ENCODE measurements around the gene LRP2.

Gene LRP2

GRCh38 chr2:169237286-169237685, 125.0 kb downstream of the LRP2 start:
- H3K4me3 ChIP-seq (ENCODE audit: extremely low read depth, insufficient read depth, low read length, poor library complexity, severe bottlenecking), result no peak overlapping the region
- WGBS, 2 experiments (ENCODE audit: insufficient coverage in 2 of 2), result no CpG with 5 or more reads among the region's 2 CpGs

GRCh38 chr2:169232551-169233154, 129.7 kb downstream of the LRP2 start:
- 93 to 95% methylated on average over 9 to 11 of the region's 11 CpGs for WGBS, 2 experiments (ENCODE audit: insufficient coverage in 2 of 2)
- Histone ChIP-seq H3K9me3 (ENCODE audit: control insufficient read depth, low read length) (no peaks in the 10 kb centered on the region), H3K36me3 (ENCODE audit: control insufficient read depth, insufficient read depth, low read length) (no peaks in the 10 kb centered on the region), H3K4me1 (ENCODE audit: control insufficient read depth, insufficient read depth, low read length, poor library complexity, severe bottlenecking) (no peaks in the 10 kb centered on the region), H3K27ac (ENCODE audit: low read depth, low read length, severe bottlenecking) (no peak overlapping the region), H3K4me3 (ENCODE audit: extremely low read depth, insufficient read depth, low read length, poor library complexity, severe bottlenecking) (no peak overlapping the region)

More at GRCh38 chr2:169237286-169237685, 125.0 kb downstream of the LRP2 start:
- Histone ChIP-seq H3K36me3 (ENCODE audit: control insufficient read depth, insufficient read depth, low read length) (no peaks in the 10 kb centered on the region), H3K9me3 (ENCODE audit: control insufficient read depth, low read length) (no peaks in the 10 kb centered on the region), H3K4me1 (ENCODE audit: control insufficient read depth, insufficient read depth, low read length, poor library complexity, severe bottlenecking) (no peaks in the 10 kb centered on the region), H3K27ac (ENCODE audit: low read depth, low read length, severe bottlenecking) (no peak overlapping the region)

DNA sequence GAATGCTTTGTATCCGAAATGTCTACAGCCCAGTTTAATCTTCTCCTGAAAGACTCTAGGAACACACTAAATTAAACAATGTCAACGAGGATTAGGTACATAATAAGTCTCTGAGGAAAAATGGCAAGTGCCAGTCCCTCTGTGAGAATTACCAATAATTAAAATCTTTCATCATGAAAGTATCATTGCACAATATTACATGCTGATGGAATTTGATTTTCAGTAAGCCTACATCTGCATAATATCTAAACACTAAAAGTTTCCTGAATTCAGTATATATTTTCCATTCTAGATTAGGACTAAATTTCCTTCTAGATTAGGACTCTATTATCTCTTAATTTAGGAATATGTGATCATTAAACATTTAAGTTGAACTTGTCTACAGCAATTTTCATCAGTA, 132.1 kb downstream of the LRP2 start:
- Histone ChIP-seq H3K27ac (ENCODE audit: low read depth, low read length, severe bottlenecking) (no peak overlapping the region), H3K36me3 (ENCODE audit: control insufficient read depth, insufficient read depth, low read length) (no peaks in the 10 kb centered on the region), H3K9me3 (ENCODE audit: control insufficient read depth, low read length) (no peaks in the 10 kb centered on the region), H3K4me3 (ENCODE audit: extremely low read depth, insufficient read depth, low read length, poor library complexity, severe bottlenecking) (no peak overlapping the region), H3K4me1 (ENCODE audit: control insufficient read depth, insufficient read depth, low read length, poor library complexity, severe bottlenecking) (no peaks in the 10 kb centered on the region)
- 83% methylated on average over 1 of the region's 2 CpGs; no CpG with 5 or more reads in 1 of the 2 experiments for whole genome bisulfite sequencing, 2 experiments (ENCODE audit: insufficient coverage in 2 of 2)

DNA sequence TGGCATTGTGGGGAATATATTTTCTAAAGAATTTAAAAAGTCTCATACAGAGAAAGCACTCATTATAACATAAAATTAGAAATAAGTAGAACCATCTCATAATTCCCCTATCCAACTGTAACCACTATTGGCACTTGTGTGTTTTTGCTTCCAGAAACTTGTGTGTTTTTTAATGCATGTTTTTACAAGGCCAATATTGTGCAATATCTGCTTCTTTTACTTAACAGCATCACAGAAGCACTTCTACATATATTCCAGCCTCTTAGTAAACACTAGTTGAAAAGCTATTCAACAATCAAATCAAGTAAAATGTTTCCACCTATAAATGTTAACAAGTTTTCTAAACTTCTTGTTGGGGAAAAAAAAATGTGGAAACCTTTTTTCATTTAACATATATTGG, 132.7 kb downstream of the LRP2 start:
- no peaks in the 10 kb centered on the region for H3K9me3 ChIP-seq (ENCODE audit: control insufficient read depth, low read length)
- H3K4me1 ChIP-seq (ENCODE audit: control insufficient read depth, insufficient read depth, low read length, poor library complexity, severe bottlenecking), result no peaks in the 10 kb centered on the region
- H3K36me3 ChIP-seq (ENCODE audit: control insufficient read depth, insufficient read depth, low read length), result no peaks in the 10 kb centered on the region
- H3K4me3 ChIP-seq (ENCODE audit: extremely low read depth, insufficient read depth, low read length, poor library complexity, severe bottlenecking), result no peak overlapping the region
- no peak overlapping the region for H3K27ac ChIP-seq (ENCODE audit: low read depth, low read length, severe bottlenecking)

DNA sequence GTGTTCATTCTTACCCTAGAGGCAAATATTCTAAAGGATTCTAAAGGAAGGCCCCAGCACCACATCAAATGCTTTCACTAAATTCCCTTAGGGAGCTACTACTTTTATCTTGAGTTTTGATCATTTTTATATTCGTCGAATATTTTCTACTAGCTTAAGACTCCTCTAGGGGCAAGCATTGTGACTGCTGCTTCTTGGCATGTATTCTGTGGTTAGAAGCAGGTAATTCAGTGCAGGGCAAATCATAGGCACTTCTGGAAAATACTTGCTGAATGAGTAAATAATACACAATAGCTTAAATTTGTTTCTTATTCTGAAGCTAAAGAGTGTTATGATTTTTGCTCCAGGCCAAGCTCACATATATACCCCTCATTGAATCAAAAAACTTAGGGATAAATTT, 136.4 kb downstream of the LRP2 start:
- 100% methylated on average over 2 of the region's 2 CpGs; no CpG with 5 or more reads in 1 of the 2 experiments for WGBS, 2 experiments (ENCODE audit: insufficient coverage in 2 of 2)
- Histone ChIP-seq H3K27ac (ENCODE audit: low read depth, low read length, severe bottlenecking) (no peak overlapping the region), H3K9me3 (ENCODE audit: control insufficient read depth, low read length) (no peaks in the 10 kb centered on the region), H3K36me3 (ENCODE audit: control insufficient read depth, insufficient read depth, low read length) (no peaks in the 10 kb centered on the region), H3K4me1 (ENCODE audit: control insufficient read depth, insufficient read depth, low read length, poor library complexity, severe bottlenecking) (no peaks in the 10 kb centered on the region), H3K4me3 (ENCODE audit: extremely low read depth, insufficient read depth, low read length, poor library complexity, severe bottlenecking) (no peak overlapping the region)

DNA sequence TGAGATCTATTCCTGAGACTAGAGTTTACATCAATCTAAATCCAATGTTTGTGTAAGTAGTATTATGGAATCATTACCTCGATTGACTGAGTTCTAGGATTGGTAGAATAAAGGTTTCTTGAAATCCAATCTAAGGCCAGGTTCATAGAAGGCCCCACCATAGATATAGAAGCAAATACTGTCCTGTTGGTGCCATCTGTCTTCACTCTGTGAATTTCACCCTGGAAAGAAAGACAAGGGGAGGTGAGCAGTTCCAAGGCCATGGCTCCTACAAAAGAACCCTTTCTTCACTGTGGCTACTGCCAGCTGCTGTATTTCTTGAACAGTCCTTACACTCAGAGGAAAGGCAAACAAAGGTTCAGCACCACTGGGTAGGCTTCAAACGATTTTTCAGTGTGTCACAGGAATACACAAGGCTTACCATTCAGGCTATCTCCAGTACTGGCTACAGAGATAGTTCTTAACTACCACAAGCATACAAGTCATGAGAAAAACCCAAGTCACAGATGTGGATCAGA, 137.0 kb downstream of the LRP2 start:
- Histone ChIP-seq H3K27ac (ENCODE audit: low read depth, low read length, severe bottlenecking) (no peak overlapping the region), H3K36me3 (ENCODE audit: control insufficient read depth, insufficient read depth, low read length) (no peaks in the 10 kb centered on the region), H3K4me3 (ENCODE audit: extremely low read depth, insufficient read depth, low read length, poor library complexity, severe bottlenecking) (no peak overlapping the region), H3K9me3 (ENCODE audit: control insufficient read depth, low read length) (no peaks in the 10 kb centered on the region), H3K4me1 (ENCODE audit: control insufficient read depth, insufficient read depth, low read length, poor library complexity, severe bottlenecking) (no peaks in the 10 kb centered on the region)
- 80% methylated on average over 1 of the region's 2 CpGs; no CpG with 5 or more reads in 1 of the 2 experiments for WGBS, 2 experiments (ENCODE audit: insufficient coverage in 2 of 2)

DNA sequence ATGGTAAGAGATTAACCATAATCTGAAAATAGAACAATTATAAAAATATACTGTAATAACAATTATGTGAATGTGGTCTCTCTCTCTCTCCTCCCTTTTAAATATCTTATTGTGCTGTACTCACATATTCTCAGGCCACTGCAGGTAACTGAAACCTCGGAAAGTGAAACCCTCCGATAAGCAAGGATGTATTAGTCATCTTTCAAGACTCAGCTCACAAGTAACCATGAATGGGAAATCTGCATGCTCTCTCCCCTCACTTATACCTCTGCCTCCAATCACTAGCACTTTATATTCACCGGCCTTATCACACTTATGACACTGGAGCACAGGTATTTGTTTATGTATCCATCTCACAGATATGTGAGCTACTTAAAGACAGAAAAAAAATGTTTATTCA, 139.7 kb downstream of the LRP2 start:
- Histone ChIP-seq H3K9me3 (ENCODE audit: control insufficient read depth, low read length) (no peaks in the 10 kb centered on the region), H3K4me1 (ENCODE audit: control insufficient read depth, insufficient read depth, low read length, poor library complexity, severe bottlenecking) (no peaks in the 10 kb centered on the region), H3K36me3 (ENCODE audit: control insufficient read depth, insufficient read depth, low read length) (no peaks in the 10 kb centered on the region), H3K27ac (ENCODE audit: low read depth, low read length, severe bottlenecking) (no peak overlapping the region), H3K4me3 (ENCODE audit: extremely low read depth, insufficient read depth, low read length, poor library complexity, severe bottlenecking) (no peak overlapping the region)
- 61% methylated on average over 2 of the region's 3 CpGs; no CpG with 5 or more reads in 1 of the 2 experiments for WGBS, 2 experiments (ENCODE audit: insufficient coverage in 2 of 2)

- Histone ChIP-seq H3K4me3 (ENCODE audit: extremely low read depth, insufficient read depth, low read length, poor library complexity, severe bottlenecking) (no peak overlapping the region), H3K36me3 (ENCODE audit: control insufficient read depth, insufficient read depth, low read length) (no peaks in the 10 kb centered on the region), H3K4me1 (ENCODE audit: control insufficient read depth, insufficient read depth, low read length, poor library complexity, severe bottlenecking) (no peaks in the 10 kb centered on the region), H3K27ac (ENCODE audit: low read depth, low read length, severe bottlenecking) (no peak overlapping the region), H3K9me3 (ENCODE audit: control insufficient read depth, low read length) (no peaks in the 10 kb centered on the region)
- WGBS, 2 experiments (ENCODE audit: insufficient coverage in 2 of 2), result 33 to 60% methylated on average over 1 of the region's 5 CpGs
These were observed 140.5 kb downstream of the LRP2 start for GRCh38 chr2:169221745-169222369.

- Histone ChIP-seq H3K36me3 (ENCODE audit: control insufficient read depth, insufficient read depth, low read length) (no peaks in the 10 kb centered on the region), H3K9me3 (ENCODE audit: control insufficient read depth, low read length) (no peaks in the 10 kb centered on the region), H3K4me1 (ENCODE audit: control insufficient read depth, insufficient read depth, low read length, poor library complexity, severe bottlenecking) (no peaks in the 10 kb centered on the region), H3K27ac (ENCODE audit: low read depth, low read length, severe bottlenecking) (no peak overlapping the region), H3K4me3 (ENCODE audit: extremely low read depth, insufficient read depth, low read length, poor library complexity, severe bottlenecking) (no peak overlapping the region)
- 100% methylated on average over 2 to 3 of the region's 4 CpGs for WGBS, 2 experiments (ENCODE audit: insufficient coverage in 2 of 2)
These were observed 151.4 kb downstream of the LRP2 start for GRCh38 chr2:169210917-169211316.

- Histone ChIP-seq H3K27ac (ENCODE audit: low read depth, low read length, severe bottlenecking) (no peak overlapping the region), H3K9me3 (ENCODE audit: control insufficient read depth, low read length) (no peaks in the 10 kb centered on the region), H3K4me1 (ENCODE audit: control insufficient read depth, insufficient read depth, low read length, poor library complexity, severe bottlenecking) (no peaks in the 10 kb centered on the region), H3K4me3 (ENCODE audit: extremely low read depth, insufficient read depth, low read length, poor library complexity, severe bottlenecking) (no peak overlapping the region), H3K36me3 (ENCODE audit: control insufficient read depth, insufficient read depth, low read length) (no peaks in the 10 kb centered on the region)
- WGBS, 2 experiments (ENCODE audit: insufficient coverage in 2 of 2), result 86 to 92% methylated on average over 2 of the region's 3 CpGs
These were observed 154.3 kb downstream of the LRP2 start for GRCh38 chr2:169208026-169208425.

- 95 to 100% methylated on average over 2 of the region's 2 CpGs for WGBS, 2 experiments (ENCODE audit: insufficient coverage in 2 of 2)
- Histone ChIP-seq H3K4me3 (ENCODE audit: extremely low read depth, insufficient read depth, low read length, poor library complexity, severe bottlenecking) (no peak overlapping the region), H3K27ac (ENCODE audit: low read depth, low read length, severe bottlenecking) (no peak overlapping the region), H3K9me3 (ENCODE audit: control insufficient read depth, low read length) (no peaks in the 10 kb centered on the region), H3K4me1 (ENCODE audit: control insufficient read depth, insufficient read depth, low read length, poor library complexity, severe bottlenecking) (no peaks in the 10 kb centered on the region), H3K36me3 (ENCODE audit: control insufficient read depth, insufficient read depth, low read length) (no peaks in the 10 kb centered on the region)
These were observed 157.2 kb downstream of the LRP2 start for GRCh38 chr2:169205176-169205575.
